Stimulated activated CD4-positive, alpha-beta T cell treated with anti-CD3 and anti-CD28 coated beads, Interleukin-15, amount 100 ng/mL, for 24 hours (primary cell): Measurements from ENCODE around the gene CREB3L2.

Experiments
- DNase-seq: peaks from one replicate; pipeline ENCODE4 v3.0.0-alpha.2; 2020

CREB3L2 gene

DNA sequence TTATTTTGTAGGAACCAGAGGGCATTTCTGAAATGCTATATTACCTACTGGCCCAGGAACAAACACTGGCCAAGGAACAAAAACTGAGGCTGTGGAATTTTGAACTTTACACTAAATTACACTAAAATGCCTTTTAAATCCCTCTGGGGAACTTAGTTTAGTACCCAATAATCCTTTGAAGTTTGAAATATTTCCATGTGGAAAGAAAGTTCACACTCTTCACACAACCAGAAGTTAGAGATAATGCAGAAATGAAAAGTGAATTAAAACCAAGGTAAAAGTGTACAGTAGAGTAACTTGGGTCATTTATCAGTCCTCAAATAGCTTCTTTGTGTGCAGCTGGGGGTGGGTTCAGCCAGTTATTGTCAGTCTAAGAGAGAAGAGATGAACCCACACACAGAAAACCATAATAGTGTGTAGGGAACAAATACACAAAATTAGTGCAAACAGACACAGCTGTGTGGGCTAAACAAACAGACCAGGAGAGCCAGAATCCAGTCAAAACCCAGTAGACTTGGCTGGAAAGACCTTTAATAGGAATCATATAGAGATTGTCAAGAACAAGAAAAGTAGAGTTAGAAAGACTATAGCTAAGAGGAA lies 108.6 kb downstream of the CREB3L2 start:
- DNase-seq, result no peak

GRCh38 chr7:137891016-137891655 lies 110.8 kb downstream of the CREB3L2 start:
- DNase-seq, result no peak

DNA sequence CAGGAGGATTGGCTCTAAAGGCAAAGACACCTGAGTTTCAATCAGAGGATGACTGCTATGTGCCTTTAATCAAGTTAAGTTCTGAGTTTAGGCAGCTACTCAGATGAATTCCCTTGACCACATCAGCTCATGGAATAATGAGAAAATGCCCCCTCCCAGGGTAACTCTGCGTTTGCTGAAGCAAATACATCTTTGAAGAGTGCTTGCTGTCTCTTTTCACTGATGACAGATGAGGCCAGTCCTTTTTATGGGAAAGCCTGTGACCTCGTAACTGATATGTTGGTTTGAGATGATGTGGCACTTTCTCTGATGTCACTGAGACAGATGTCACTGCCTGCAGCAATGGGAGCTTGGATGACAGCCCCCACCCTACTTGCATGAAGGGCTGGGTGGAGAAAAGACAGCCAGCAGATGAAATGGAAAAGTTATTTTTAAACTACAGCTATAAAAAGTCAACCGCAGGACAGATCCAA lies 111.4 kb downstream of the CREB3L2 start:
- DNase-seq, result no peak

GRCh38 chr7:137888241-137888640 lies 113.6 kb downstream of the CREB3L2 start:
- DNase-seq, result no peak

DNA sequence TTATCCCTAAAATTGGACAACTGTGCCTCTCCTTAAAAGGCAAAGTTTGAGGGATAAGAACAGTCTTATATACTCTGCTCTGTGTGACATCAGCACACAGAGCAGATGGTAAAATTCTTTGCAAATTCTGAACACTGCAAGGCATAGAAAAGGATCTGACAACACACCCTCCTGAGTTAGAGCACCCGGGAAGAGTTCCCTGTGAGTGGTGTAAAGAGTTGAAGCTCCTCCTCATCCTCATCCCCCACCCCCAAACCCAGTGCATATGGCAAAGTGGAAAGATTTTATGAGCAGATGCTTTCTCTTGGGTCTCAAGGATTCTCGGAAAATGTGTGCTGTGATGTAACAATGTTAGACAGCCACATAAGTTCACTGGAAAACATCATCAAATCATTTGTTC lies 115.1 kb downstream of the CREB3L2 start:
- no peak for DNase-seq

DNA sequence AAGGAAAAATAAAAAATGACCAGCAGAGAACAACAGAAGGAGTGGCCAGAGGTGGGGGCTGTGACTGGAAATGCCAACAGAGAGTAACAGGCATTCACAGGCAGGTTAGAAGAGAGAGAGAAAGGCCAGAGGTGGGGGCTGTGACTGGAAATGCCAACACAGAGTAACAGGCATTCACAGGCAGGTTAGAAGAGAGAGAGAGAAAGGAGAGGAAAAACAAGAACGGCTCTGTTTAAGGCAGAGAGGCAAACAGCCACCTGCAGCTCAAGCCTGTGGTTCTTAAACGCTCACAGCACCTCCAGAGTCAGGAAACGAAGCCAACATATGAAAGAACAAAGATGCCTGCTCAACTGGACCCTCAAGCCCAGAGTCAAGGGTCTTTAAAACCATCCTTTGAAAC lies 115.6 kb downstream of the CREB3L2 start:
- DNase-seq, result no peak

GRCh38 chr7:137885678-137886077 lies 116.2 kb downstream of the CREB3L2 start:
- DNase-seq, result no peak

GRCh38 chr7:137882806-137883205 lies 119.1 kb downstream of the CREB3L2 start:
- no peak for DNase-seq

- peak; percentile 31 for DNase-seq
These were observed 119.6 kb downstream of the CREB3L2 start for GRCh38 chr7:137882261-137882668.

DNA sequence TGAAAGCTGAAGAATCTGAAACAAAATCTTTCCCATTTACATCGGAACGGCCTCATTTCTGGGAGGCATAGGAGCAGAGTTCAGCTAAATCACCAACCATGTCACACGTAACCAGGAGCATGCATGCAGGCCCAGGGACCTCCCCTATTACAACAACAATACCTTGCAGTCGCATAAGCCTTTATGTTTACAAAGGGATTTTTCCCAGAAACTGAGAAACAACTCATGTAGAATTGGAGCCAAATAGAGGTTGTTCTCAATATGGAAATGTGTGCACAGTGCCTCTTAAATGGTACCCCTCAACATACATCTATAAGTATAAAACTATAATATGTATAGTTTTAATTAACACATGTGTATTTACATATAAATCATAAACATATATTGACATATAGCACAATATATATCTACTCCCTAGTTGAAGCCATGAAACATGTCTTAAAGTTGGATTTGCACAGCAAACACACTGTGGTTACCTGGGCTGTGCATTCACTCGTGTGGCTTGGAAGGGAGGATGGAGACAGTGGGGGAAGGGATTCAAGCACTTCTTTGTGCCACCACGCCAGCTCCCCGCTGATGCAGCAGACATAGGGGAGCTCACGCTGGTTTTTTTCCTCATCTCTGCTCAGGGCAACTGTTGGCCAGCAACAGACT lies 120.2 kb downstream of the CREB3L2 start:
- DNase-seq, result no peak

GRCh38 chr7:137880432-137880831 lies 121.5 kb downstream of the CREB3L2 start:
- DNase-seq, result no peak

GRCh38 chr7:137879357-137880158 lies 122.3 kb downstream of the CREB3L2 start:
- DNase-seq, result no peak

DNA sequence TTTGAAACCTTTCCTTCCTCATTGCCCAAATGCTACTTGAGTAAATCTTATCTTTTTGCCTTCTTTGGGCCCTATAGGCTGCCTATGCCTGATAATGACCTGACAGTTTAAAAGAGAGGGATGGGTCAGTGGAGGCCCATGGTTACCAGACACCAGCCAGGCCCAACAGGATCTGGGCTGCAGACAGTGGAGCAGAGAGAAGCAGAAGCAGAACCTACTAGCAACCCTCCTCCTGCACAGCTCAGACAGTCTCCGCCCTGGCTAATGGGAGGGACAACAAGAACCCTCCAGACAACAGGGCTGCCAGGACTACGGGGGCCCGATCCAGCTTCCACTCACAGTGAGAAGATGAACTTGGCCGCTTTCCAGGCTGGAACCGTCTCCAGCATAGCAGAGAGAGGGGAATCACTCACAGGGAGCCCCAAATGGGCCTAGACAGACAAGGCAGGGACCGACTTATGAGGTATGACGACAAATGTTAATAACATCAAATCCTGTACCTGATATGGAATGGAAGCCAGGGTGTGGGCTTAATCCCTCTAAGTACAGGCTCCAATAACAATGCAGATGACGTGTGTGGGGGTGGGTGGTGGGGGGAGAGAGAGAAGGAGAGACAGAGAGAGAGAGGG lies 123.4 kb downstream of the CREB3L2 start:
- DNase-seq, result no peak

- no peak for DNase-seq
These were observed 124.7 kb downstream of the CREB3L2 start for GRCh38 chr7:137877027-137877675.

DNA sequence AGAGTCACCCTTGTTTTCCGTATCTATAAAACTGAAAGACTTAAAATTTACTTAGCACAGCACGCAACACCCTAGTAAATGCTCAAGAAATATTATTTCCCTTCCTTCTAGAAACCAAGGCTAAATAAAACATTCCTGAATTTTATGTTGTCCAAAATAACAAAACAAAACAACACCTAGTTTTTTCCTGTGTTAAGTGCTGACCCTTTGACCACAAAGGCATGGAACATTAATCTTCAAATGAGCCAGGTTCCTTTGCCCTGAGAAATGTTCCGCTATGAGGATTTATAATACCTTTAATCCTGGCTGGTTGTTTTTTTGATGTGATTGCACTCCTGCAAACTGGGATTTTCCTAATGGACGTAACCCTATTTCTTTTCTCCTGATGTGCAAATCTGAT lies 126.1 kb downstream of the CREB3L2 start:
- DNase-seq, result no peak

- no peak for DNase-seq
These were observed 127.7 kb downstream of the CREB3L2 start for GRCh38 chr7:137873979-137874777.

- peak; percentile 54 for DNase-seq
These were observed 128.4 kb downstream of the CREB3L2 start for GRCh38 chr7:137873524-137873923.

DNA sequence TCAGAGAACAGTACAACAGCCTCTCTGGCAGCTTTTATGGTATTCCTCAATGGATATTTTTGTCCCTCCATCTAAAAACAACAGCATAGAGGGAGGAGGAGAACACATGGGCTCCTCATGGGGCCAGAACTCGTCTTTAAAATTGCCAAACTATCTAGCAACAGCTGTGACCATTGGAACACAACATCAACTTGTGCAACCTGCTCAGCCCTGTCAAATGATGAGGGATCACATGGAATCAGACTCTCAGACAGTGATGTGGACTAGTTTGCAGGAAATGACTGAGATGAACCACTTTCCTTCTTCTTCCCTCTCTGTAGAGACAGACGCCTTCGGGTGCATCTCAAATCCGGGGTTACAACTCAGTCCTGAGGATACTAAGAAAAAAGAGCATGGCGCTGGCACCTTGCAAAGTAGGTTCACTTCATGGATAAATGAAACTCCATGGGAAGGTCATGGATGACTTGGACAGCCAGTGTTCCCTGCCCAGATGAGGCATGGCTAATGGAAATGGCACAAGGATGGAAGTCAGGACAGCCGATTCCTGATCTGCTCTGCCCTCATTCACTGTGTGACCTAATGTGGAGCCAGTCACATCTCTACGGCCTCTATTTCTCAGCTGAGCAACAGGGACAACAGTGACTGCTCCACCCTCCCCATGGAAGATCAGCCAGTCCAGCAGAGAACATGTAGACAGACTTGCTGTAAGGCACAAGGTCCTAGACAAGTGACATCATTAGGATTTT lies 130.5 kb downstream of the CREB3L2 start:
- DNase-seq, result no peak

GRCh38 chr7:137870684-137871083 lies 131.2 kb downstream of the CREB3L2 start:
- DNase-seq, result no peak

DNA sequence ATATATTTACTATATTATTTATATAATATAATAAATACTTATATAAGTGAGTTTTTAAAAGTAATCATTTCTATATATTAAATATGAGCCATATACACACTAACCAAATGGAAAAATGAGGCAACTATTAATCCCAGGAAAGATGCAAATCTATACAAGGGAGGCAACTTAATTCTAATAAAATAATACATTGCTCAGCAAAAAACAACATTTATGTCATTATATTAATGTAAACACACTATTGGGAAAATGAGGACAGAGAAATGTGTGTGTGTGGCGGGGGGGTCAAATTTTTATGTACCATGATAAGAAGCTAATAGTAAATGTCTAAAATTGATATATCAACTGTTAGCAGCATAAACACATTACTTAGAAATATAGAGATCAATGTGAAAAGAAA lies 131.8 kb downstream of the CREB3L2 start:
- DNase-seq, result no peak

DNA sequence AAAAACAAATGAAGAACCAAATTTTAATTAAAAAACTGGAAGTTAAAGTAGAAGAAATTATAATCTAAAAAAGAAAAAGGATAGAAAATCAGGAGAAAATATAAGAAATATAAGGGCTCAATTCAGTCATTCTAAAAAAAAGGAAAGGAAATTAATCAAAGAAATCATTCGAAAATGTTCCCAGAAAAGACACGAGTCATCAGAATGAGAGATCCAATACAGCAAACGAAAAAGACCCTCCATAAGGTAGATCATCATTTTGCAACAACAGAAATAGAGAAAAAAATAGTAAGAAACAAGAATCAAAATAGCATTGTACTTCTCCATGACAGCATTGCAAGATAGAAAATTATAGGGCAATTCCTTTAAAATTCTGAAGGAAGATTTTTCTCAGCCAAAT lies 132.6 kb downstream of the CREB3L2 start:
- DNase-seq, result no peak
